Cardiac muscle cell (in vitro differentiated cells and primary cell): ENCODE results near the gene USP12. TPM values are rescaled to one million over a fixed set of nuclear protein-coding genes. Genes with fewer than 3 reads are reported as not detected.

Experiments
- DNase-seq, 2 donors: peaks; one replicate each; pipeline versions ENCODE4 v3.0.0 to v3.0.0-alpha.2; 2010 to 2017; ENCODE audit warnings: low read depth in 1 of 2, low spot score in 1 of 2
- H3K27ac ChIP-seq: fragments of 200-600 bp; sonication (generic); 2 replicates; pipeline ENCODE4 v1.5.1; 2016
- H3K27me3 ChIP-seq: fragments of 200-600 bp; sonication (generic); 2 replicates; pipeline ENCODE4 v1.6.0; 2016; ENCODE audit warnings: control low read depth
- H3K36me3 ChIP-seq: fragments of 200-600 bp; sonication (generic); 2 replicates; pipeline ENCODE4 v1.5.1; 2016; ENCODE audit warnings: control low read depth
- H3K4me1 ChIP-seq: fragments of 200-600 bp; sonication (generic); 2 replicates; pipeline ENCODE4 v1.8.1; 2017; ENCODE audit warnings: low read depth, mild to moderate bottlenecking, mixed run types
- H3K4me3 ChIP-seq: fragments of 200-600 bp; sonication (generic); 2 replicates; pipeline ENCODE4 v1.5.1; 2016; ENCODE audit warnings: mild to moderate bottlenecking
- H3K9me3 ChIP-seq: fragments of 200-600 bp; sonication (generic); 2 replicates; pipeline ENCODE4 v1.5.1; 2017; ENCODE audit warnings: low read depth, mild to moderate bottlenecking, control low read depth
- polyA plus RNA-seq: library from polyadenylated mRNA; unstranded; fragments of >200 nt; fragmentation: Nextera tagmentation; extraction: Ambion mirVana; gene quantifications from 2 replicates; pipeline ENCODE4 v1.2.1, GENCODE V29; 2016
- total RNA-seq: library from RNA; depleted of rRNA; stranded (reverse); fragments of >200 nt; gene quantifications from 2 replicates; pipeline ENCODE4 v1.2.3, GENCODE V29; 2016
- TF ChIP-seq, protein P1 (sequence below): IDR thresholded peaks from 2 replicates; pipeline ENCODE4 v1.5.1; 2012; ENCODE audit warnings: low read depth, mild to moderate bottlenecking, low read length

Gene USP12
- total and polyA plus RNA-seq, 2 experiments from 2014 or later, result 7.5 to 10.1 TPM

DNA sequence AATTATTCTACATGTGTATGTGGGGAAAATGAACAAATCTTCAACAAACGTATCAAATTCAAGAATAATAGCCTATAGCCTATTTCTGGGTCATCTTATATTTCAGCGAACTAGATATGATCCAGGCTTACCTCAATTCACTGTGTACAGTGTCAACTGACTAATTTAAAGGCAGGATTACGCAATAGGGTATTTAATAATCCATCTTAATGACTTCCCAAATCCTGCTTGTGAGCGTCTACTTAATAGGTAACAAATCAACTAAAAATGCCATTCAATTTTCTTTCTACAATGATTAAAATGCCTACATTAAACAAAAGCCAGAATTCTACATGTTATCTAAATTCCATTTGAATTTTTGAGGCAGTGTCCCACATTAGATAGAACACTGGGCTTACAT is 67.0 kb downstream of the USP12 start:
- TF ChIP-seq, protein P1, sequence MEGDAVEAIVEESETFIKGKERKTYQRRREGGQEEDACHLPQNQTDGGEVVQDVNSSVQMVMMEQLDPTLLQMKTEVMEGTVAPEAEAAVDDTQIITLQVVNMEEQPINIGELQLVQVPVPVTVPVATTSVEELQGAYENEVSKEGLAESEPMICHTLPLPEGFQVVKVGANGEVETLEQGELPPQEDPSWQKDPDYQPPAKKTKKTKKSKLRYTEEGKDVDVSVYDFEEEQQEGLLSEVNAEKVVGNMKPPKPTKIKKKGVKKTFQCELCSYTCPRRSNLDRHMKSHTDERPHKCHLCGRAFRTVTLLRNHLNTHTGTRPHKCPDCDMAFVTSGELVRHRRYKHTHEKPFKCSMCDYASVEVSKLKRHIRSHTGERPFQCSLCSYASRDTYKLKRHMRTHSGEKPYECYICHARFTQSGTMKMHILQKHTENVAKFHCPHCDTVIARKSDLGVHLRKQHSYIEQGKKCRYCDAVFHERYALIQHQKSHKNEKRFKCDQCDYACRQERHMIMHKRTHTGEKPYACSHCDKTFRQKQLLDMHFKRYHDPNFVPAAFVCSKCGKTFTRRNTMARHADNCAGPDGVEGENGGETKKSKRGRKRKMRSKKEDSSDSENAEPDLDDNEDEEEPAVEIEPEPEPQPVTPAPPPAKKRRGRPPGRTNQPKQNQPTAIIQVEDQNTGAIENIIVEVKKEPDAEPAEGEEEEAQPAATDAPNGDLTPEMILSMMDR, result no peak
- no peaks in the 10 kb centered on the region for H3K27me3 ChIP-seq
- H3K36me3 ChIP-seq, result peaks cover 6% of the 10 kb centered on the region
- H3K4me3 ChIP-seq, result no peak overlapping the region
- H3K9me3 ChIP-seq, result no peaks in the 10 kb centered on the region
- DNase-seq, result no peak
- H3K27ac ChIP-seq, result no peak overlapping the region
- H3K4me1 ChIP-seq, result no peaks in the 10 kb centered on the region

DNA sequence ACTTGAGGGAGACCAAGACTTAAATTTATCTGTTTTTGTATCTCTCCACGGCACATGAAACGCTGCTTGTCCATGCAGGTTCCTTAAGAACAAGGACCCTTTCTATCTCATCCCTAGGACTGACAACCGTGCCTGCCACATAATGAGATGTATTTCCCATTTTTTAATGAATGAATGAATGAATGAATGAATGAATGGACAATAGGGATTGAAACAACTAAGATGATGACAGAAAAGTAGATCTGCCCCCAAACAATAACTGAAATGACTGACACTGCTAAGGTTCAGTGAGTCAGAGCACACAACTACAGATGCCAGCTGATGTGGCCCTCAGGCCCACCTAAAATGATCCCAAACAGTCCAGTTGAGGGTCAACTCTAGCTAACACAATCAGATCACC is 69.8 kb downstream of the USP12 start:
- DNase-seq, result no peak
- Histone ChIP-seq H3K27ac (no peak overlapping the region), H3K9me3 (no peaks in the 10 kb centered on the region), H3K36me3 (peaks cover 6% of the 10 kb centered on the region), H3K4me3 (no peak overlapping the region), H3K27me3 (no peaks in the 10 kb centered on the region), H3K4me1 (no peaks in the 10 kb centered on the region)
- TF ChIP-seq, protein P1, result no peak

DNA sequence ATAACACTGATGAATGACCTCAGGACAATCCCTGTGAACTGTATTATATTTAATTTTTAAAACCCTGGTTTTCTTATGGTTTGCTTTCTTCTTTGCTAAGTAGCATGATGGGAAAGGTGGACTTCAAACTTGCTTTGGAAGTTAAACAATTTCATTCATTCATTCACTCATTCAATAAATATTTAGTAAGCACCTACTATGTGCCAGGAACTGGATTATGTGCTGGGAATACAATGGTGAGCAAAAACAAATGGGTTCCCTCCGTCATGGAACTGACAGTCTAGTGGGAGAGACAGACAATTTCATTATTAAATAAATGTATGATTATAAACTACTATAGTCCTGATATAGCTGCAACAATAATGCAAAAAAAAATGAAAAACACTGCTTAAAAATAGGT is 70.3 kb downstream of the USP12 start:
- TF ChIP-seq, protein P1, result no peak
- Histone ChIP-seq H3K4me1 (no peaks in the 10 kb centered on the region), H3K27me3 (no peaks in the 10 kb centered on the region), H3K9me3 (no peaks in the 10 kb centered on the region), H3K36me3 (peaks cover 6% of the 10 kb centered on the region), H3K27ac (no peak overlapping the region), H3K4me3 (no peak overlapping the region)
- DNase-seq, result no peak

DNA sequence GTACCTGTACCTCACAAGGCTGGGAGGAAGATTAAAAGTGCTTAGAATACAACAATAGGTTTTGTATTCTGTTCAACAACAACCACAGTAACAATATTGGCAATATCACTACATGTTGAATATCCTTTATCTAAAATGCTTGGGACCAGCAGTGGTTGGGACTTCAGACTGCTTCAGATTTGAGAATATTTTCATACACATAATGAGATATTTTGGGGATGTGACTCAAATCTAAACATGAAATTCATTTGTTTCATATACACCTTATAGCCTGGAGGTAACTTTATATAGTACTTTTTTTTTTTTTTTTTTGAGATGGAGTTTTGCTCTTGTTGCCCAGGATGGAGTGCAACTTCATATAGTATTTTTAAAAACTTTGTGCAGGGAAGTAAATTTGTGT is 73.9 kb downstream of the USP12 start:
- peaks cover 13% of the 10 kb centered on the region for H3K36me3 ChIP-seq
- TF ChIP-seq, protein P1, result no peak

DNA sequence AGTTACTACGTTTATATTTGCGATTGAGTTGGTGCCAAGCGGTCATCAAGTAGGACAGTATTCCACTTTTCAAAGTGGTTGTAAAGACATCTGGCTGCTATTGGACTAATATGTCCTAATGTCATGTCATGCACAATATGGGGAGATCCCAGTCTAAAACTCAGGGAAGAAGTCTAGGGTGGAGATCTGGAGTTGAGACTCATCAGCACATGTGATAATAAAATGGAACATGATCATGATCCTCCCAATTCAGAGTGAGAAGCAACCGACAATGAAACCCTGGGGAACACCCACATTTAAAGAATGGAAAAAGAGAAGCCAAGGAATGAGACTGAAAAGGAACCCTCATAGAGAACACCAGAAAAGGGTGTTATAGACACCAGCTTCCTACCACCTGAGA is 80.2 kb downstream of the USP12 start:
- Histone ChIP-seq H3K27me3 (no peaks in the 10 kb centered on the region), H3K4me1 (no peaks in the 10 kb centered on the region), H3K4me3 (no peak overlapping the region), H3K36me3 (peaks cover 10% of the 10 kb centered on the region), H3K27ac (no peak overlapping the region), H3K9me3 (no peaks in the 10 kb centered on the region)
- DNase-seq, result no peak
- TF ChIP-seq, protein P1, result no peak

More for the DNA sequence above, 73.9 kb downstream of the USP12 start:
- no peaks in the 10 kb centered on the region for H3K4me1 ChIP-seq
- no peaks in the 10 kb centered on the region for H3K9me3 ChIP-seq
- no peaks in the 10 kb centered on the region for H3K27me3 ChIP-seq
- H3K27ac ChIP-seq, result no peak overlapping the region
- no peak for DNase-seq
- H3K4me3 ChIP-seq, result no peak overlapping the region

DNA sequence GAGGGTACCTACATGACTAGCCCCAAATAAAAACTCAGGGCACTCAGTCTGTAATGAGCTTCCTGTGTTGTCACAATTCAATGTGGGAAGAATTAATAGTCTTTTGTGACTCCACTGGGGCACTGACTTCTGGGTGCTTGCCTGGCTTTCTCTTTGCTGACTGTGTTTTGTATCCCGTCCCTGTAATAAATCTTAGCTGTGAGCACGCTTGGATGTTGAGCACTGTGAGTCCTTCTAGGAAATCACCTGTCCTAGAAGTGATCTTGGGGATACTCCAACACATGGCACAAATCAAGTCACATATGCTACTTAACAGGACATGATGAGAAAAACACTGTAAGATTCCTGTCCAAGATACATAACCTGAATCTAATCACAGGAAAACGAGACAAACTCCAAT is 83.0 kb downstream of the USP12 start:
- no peak for DNase-seq
- no peaks in the 10 kb centered on the region for H3K27me3 ChIP-seq
- no peaks in the 10 kb centered on the region for H3K9me3 ChIP-seq
- H3K4me1 ChIP-seq, result no peaks in the 10 kb centered on the region
- H3K36me3 ChIP-seq, result peaks cover 9% of the 10 kb centered on the region
- H3K27ac ChIP-seq, result no peak overlapping the region
- TF ChIP-seq, protein P1, result no peak
- no peak overlapping the region for H3K4me3 ChIP-seq
